Lower leg skin (tissue), 3 donors: ENCODE data around the gene XRCC4.

ENCODE experiments used
- POLR2A ChIP-seq, 2 donors: fragments of 450-650 bp; IDR thresholded peaks; one replicate each; pipeline ENCODE4 v1.6.1; 2016 to 2017; ENCODE audit warnings: antibody characterized with exemption in 2 of 2, mild to moderate bottlenecking in 1 of 2, moderate library complexity in 1 of 2
- TF ChIP-seq, protein P1 (sequence below), 3 donors: fragments of 450-650 bp; IDR thresholded peaks; one replicate each; pipeline ENCODE4 v1.5.1; 2016; ENCODE audit warnings: antibody characterized with exemption in 3 of 3, mild to moderate bottlenecking in 3 of 3, moderate library complexity in 2 of 3

DNA sequence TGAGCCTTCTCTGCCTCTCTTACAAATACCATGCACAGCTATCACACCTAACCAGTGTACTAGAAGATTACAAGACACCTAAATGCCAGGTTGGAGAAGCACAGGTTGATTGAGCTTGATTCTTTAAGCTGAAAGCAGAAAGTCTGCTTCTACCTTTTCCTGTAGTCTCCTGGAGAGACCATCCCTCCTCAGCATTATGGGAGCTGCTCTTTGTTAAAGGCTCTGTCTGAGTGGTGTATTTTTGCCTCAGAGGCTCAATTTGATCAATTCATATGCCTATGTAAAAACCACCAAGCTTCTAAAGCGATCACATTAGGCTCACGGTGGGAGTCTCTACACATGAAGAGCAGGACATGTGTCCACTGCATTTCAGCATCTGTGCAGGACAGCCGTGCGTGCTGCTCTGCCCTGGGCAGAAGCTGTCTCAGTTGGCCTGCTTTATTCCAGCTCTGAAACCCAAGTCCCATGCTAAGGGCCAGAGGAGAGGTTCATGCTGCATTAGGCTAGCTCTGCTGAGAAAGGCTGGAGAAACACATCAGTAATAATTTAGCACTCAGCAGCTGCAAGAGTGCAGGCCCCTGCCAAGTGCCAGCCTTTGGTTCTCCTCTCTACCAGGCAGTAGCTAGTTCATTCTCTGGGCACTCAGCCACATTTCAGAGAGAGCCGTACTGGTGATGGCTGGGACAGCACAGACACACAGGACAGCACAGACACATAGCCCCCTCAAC, 41.8 kb upstream of the XRCC4 start:
- TF ChIP-seq, protein P1, sequence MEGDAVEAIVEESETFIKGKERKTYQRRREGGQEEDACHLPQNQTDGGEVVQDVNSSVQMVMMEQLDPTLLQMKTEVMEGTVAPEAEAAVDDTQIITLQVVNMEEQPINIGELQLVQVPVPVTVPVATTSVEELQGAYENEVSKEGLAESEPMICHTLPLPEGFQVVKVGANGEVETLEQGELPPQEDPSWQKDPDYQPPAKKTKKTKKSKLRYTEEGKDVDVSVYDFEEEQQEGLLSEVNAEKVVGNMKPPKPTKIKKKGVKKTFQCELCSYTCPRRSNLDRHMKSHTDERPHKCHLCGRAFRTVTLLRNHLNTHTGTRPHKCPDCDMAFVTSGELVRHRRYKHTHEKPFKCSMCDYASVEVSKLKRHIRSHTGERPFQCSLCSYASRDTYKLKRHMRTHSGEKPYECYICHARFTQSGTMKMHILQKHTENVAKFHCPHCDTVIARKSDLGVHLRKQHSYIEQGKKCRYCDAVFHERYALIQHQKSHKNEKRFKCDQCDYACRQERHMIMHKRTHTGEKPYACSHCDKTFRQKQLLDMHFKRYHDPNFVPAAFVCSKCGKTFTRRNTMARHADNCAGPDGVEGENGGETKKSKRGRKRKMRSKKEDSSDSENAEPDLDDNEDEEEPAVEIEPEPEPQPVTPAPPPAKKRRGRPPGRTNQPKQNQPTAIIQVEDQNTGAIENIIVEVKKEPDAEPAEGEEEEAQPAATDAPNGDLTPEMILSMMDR (IDR thresholded peaks at IDR 0.05): no peak
- TF ChIP-seq POLR2A (IDR thresholded peaks at IDR 0.05): no peak
